Astrocyte (in vitro differentiated cells and primary cell): Measurements from ENCODE around the gene DAP.

Experiments
- EZH2 ChIP-seq: IDR thresholded peaks from 2 replicates; pipeline ENCODE4 v1.6.1; 2012; ENCODE audit warnings: mild to moderate bottlenecking, low read length, inconsistent platforms; ENCODE audit not compliant: insufficient read depth
- TF ChIP-seq, protein P1 (sequence below): IDR thresholded peaks from 2 replicates; pipeline ENCODE4 v1.5.1; 2011; ENCODE audit warnings: low read depth, mild to moderate bottlenecking, inconsistent platforms, low read length, moderate library complexity; ENCODE audit not compliant: insufficient read depth

DNA sequence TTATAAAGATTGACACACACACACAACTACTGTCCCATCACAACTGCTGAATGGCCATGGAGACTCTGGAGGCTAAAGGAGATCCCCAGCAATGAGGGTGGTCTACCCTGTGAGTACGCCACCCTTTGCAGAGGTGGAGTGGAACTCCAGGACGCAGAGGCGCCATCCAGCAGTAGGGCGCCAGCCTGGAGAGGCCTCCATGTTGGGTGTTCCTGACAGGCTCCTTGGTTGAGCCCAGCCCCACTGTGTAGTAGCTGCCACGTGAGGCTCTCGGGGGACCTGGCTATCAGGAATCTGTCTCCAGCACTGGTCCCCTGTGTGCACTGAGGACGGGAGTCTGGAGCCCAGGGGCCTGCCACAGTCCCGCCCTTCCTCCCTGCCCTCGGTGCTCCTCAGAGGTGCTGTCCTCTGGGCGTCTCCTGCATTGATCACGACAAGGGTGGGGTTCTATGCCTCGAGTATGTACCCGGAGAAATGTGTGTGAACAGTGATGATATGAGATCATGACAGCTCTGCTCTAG lies 72.3 kb downstream of the DAP start:
- TF ChIP-seq, protein P1, sequence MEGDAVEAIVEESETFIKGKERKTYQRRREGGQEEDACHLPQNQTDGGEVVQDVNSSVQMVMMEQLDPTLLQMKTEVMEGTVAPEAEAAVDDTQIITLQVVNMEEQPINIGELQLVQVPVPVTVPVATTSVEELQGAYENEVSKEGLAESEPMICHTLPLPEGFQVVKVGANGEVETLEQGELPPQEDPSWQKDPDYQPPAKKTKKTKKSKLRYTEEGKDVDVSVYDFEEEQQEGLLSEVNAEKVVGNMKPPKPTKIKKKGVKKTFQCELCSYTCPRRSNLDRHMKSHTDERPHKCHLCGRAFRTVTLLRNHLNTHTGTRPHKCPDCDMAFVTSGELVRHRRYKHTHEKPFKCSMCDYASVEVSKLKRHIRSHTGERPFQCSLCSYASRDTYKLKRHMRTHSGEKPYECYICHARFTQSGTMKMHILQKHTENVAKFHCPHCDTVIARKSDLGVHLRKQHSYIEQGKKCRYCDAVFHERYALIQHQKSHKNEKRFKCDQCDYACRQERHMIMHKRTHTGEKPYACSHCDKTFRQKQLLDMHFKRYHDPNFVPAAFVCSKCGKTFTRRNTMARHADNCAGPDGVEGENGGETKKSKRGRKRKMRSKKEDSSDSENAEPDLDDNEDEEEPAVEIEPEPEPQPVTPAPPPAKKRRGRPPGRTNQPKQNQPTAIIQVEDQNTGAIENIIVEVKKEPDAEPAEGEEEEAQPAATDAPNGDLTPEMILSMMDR, result no peak
- TF ChIP-seq EZH2, result no peak
